MCF 10A (cell line): ENCODE measurements around the gene DNTTIP2. TPM values are rescaled to one million over a fixed set of nuclear protein-coding genes. Genes with fewer than 3 reads are reported as not detected.
A peak's percentile ranks its signal among the peaks of the same experiment; 100 is the strongest.
"Not testable (repeated sequence)": the region's sequence is repeated elsewhere in the genome, so short reads cannot be mapped to it uniquely, and the experiment has no call there.

Experiments
- BruUV-seq: library from RNA; stranded (reverse); fragments of 400-500 nt; replicated peaks from 2 replicates; lab custom pipeline; 2021; lab: Mats Ljungman, UMichigan
- CTCF ChIA-PET: fragments of 300-600 bp; sonication (Branson Sonifier 250); formaldehyde crosslinking; extraction: SDS; loops from one replicate; lab custom pipeline; 2021; ENCODE audit warnings: antibody characterized with exemption, inconsistent platforms; lab: Yijun Ruan, JAX
- POLR2A ChIA-PET: fragments of 300-600, 350-650 bp; sonication (Branson Sonifier 250); formaldehyde crosslinking; extraction: SDS; loops from one replicate; lab custom pipeline; 2020; ENCODE audit warnings: antibody characterized with exemption, inconsistent platforms; lab: Yijun Ruan, JAX
- DNase-seq: peaks from one replicate; pipeline ENCODE4 v3.0.0-alpha.2; 2018; ENCODE audit not compliant: unreplicated experiment
- H3K27ac Mint-ChIP-seq: one replicate; pipeline ENCODE4 v1.8.0; 2022; ENCODE audit warnings: mild to moderate bottlenecking, low read depth, mixed read lengths; ENCODE audit not compliant: unreplicated experiment
- H3K27me3 Mint-ChIP-seq: one replicate; pipeline ENCODE4 v1.8.0; 2022; ENCODE audit warnings: mixed read lengths; ENCODE audit not compliant: insufficient read depth, unreplicated experiment
- H3K36me3 Mint-ChIP-seq: one replicate; pipeline ENCODE4 v1.8.0; 2022; ENCODE audit warnings: mild to moderate bottlenecking, moderate library complexity, mixed read lengths; ENCODE audit not compliant: insufficient read depth, unreplicated experiment
- H3K4me1 Mint-ChIP-seq: one replicate; pipeline ENCODE4 v1.8.0; 2022; ENCODE audit warnings: mixed read lengths; ENCODE audit not compliant: insufficient read depth, unreplicated experiment
- H3K4me3 Mint-ChIP-seq: one replicate; pipeline ENCODE4 v1.8.0; 2022; ENCODE audit warnings: mild to moderate bottlenecking, moderate library complexity, mixed read lengths; ENCODE audit not compliant: unreplicated experiment
- H3K9me3 Mint-ChIP-seq: one replicate; pipeline ENCODE4 v1.8.0; 2022; ENCODE audit warnings: mixed read lengths; ENCODE audit not compliant: unreplicated experiment
- intact Hi-C: fragments of 100-400 bp; cut with micrococcal nuclease; formaldehyde crosslinking; loops from 2 replicates; pipeline ENCODE4 v1.14.1; 2022
- total RNA-seq: library from RNA; stranded (reverse); gene quantifications from 2 replicates; pipeline ENCODE4 v1.2.3, GENCODE V29; 2022
- TF ChIP-seq, protein P1 (sequence below): fragments of 200-600 bp; IDR thresholded peaks from one replicate; pipeline ENCODE4 v1.8.0; 2022; ENCODE audit warnings: antibody characterized with exemption, mild to moderate bottlenecking; ENCODE audit not compliant: unreplicated experiment

Gene DNTTIP2
- total RNA-seq, 1 experiment from 2014 or later: 96.5 TPM

DNA sequence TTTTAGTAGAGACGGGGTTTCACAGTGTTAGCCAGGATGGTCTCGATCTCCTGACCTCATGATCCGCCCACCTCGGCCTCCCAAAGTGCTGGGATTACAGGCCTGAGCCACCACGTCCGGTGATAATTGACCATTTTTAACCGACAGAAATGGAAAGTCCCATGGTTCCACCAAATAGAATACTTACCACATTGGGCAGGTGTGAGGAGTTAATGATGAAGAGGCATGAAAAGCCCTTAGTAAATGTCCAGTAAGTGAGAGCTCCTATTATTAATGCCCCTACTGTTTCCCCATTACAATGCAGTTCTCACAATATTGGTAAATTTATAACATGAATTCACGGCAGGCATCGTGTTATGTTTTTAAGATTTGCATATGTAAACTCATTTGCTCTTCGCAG lies 38.3 kb upstream of the DNTTIP2 start:
- H3K4me3 Mint-ChIP-seq: no peak overlapping the region
- no peaks in the 10 kb centered on the region for H3K36me3 Mint-ChIP-seq
- ChIA-PET CTCF (no interaction called here), POLR2A (no interaction called here)
- H3K27me3 Mint-ChIP-seq: peaks cover 25% of the 10 kb centered on the region
- H3K9me3 Mint-ChIP-seq: peaks cover 3% of the 10 kb centered on the region
- intact Hi-C loops: no loop called here
- TF ChIP-seq, protein P1, sequence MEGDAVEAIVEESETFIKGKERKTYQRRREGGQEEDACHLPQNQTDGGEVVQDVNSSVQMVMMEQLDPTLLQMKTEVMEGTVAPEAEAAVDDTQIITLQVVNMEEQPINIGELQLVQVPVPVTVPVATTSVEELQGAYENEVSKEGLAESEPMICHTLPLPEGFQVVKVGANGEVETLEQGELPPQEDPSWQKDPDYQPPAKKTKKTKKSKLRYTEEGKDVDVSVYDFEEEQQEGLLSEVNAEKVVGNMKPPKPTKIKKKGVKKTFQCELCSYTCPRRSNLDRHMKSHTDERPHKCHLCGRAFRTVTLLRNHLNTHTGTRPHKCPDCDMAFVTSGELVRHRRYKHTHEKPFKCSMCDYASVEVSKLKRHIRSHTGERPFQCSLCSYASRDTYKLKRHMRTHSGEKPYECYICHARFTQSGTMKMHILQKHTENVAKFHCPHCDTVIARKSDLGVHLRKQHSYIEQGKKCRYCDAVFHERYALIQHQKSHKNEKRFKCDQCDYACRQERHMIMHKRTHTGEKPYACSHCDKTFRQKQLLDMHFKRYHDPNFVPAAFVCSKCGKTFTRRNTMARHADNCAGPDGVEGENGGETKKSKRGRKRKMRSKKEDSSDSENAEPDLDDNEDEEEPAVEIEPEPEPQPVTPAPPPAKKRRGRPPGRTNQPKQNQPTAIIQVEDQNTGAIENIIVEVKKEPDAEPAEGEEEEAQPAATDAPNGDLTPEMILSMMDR: no peak
- BruUV-seq: no TSS peak
- no peaks in the 10 kb centered on the region for H3K4me1 Mint-ChIP-seq
- no peak for DNase-seq
- no peak overlapping the region for H3K27ac Mint-ChIP-seq

DNA sequence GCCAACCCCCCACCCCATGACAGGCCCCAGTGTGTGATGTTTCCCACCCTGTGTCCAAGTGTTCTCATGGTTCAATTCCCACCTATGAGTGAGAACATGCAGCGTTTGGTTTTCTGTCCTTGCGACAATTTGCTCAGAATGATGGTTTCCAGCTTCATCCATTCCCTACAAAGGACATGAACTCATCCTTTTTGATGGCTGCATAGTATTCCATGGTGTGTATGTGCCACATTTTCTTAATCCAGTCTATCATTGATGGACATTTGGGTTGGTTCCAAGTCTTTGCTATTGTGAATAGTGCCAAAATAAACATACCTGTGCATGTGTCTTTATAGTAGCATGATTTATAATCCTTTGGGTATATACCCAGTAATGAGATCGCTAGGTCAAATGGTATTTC lies 31.9 kb upstream of the DNTTIP2 start:
- H3K27me3 Mint-ChIP-seq: peaks cover 27% of the 10 kb centered on the region
- H3K9me3 Mint-ChIP-seq, DNase-seq, H3K36me3 Mint-ChIP-seq, intact Hi-C loops, BruUV-seq, H3K4me3 Mint-ChIP-seq, H3K27ac Mint-ChIP-seq: not testable (repeated sequence)
- H3K4me1 Mint-ChIP-seq: peaks cover 16% of the 10 kb centered on the region
- ChIA-PET CTCF (interaction anchor here (0.7 to 1.9 kb wide), 6 partner anchors 25 to 424 kb away, joined by 3 to 9 read pairs (median 4); no protein-coding TSS in a partner anchor), POLR2A (interaction anchor here (2.0 kb wide), 1 partner anchor 32 kb away, joined by 30 read pairs; the partner anchor contains the start of gene DNTTIP2)

DNA sequence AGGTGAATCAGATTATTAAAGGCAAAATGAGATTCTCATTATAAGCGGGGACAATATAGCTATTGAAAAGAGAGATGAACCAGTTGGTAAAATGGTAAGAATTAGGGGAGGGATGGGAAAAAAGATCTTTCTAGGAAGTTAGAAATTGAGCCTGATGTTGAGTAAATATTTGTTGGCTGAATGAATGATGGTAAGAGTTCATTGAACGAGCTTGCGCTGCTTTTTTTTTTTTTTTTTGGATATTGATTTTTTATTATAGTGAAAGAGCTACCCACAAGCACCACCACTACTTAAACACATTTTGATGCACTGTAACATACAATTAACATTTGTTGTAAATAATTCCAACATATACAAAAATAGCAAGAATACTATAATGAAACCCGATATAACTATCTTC lies 31.3 kb upstream of the DNTTIP2 start:
- Mint-ChIP-seq H3K36me3 (no peaks in the 10 kb centered on the region), H3K9me3 (peaks cover 7% of the 10 kb centered on the region), H3K27me3 (peaks cover 27% of the 10 kb centered on the region), H3K27ac (no peak overlapping the region), H3K4me3 (no peak overlapping the region), H3K4me1 (peaks cover 16% of the 10 kb centered on the region)
- CTCF ChIA-PET: interaction anchor here (0.5 to 1.9 kb wide), 28 partner anchors 9 to 579 kb away, joined by 3 to 20 read pairs (median 4); no protein-coding TSS in a partner anchor
- DNase-seq: no peak
- intact Hi-C loops: no loop called here
- POLR2A ChIA-PET: interaction anchor here (0.6 to 2.0 kb wide), 4 partner anchors 25 to 64 kb away, joined by 3 to 30 read pairs (median 7); partner anchors contain the start of gene DNTTIP2
- TF ChIP-seq, protein P1: no peak
- BruUV-seq: no TSS peak

DNA sequence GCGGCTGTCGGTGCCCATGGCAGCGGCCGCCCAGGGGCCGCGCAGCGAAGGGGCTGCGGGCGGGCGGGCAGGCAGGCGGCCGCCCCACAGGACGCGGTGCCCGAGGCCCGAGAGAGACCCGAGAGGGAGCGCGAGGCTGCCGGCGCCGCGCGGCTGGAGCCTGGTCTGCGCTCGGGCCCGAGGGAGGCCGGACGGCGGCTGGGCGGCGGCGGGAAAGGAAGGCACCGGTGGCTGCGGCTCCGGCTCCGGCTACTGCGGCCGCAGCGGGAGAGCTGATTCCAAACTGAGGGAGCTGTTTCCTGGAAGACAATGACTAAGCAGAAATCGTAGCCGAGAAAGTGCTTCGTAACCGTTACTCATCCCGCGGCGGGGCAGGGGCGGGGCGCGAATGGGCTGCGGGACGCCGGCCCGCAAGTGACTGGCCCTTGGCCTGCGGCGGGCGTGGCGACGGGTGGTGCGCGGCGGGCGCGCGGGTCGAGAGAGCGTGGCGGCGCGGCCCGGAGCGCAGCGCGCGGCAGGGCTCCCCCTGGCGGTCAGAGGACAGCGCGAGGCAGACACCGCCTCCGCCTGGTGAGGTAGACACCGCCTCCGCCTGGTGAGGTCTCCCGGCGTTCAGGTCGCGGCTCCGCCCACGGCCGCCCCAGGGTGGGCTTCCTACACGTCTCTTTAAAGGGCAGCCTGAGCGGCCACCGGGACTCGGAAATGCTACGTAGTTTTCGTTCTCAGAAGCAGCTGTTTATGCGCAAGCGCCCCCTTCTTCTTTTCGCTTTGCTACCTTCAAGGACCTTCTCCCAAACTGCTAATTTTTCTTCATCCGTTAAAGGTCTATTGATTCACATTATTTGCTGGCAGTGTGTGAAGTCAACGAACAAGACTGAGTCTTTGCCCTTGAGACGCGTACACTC lies 30.4 kb upstream of the DNTTIP2 start, which contains the start of gene GCLM:
TSS of gene GCLM (minus strand) at position 285 of the 905 bp plus-strand sequence. CDS start at position 18, 267 bp downstream.
- intact Hi-C loops: no loop called here

More for the DNA sequence above, 30.4 kb upstream of the DNTTIP2 start, which contains the start of gene GCLM:
- DNase-seq: peak; percentile 95
- Mint-ChIP-seq H3K27ac (peak within 1 kb of the TSS; percentile 17), H3K36me3 (no peaks in the 10 kb centered on the region), H3K27me3 (peaks cover 23% of the 10 kb centered on the region), H3K4me1 (peaks cover 16% of the 10 kb centered on the region), H3K9me3 (peaks cover 7% of the 10 kb centered on the region), H3K4me3 (peak within 1 kb of the TSS; percentile 81)
- CTCF ChIA-PET: interaction anchor here (0.5 to 1.9 kb wide), 34 partner anchors 9 to 770 kb away, joined by 3 to 20 read pairs (median 4); no protein-coding TSS in a partner anchor
- TF ChIP-seq, protein P1: peak; percentile 89
- no TSS peak for BruUV-seq
- POLR2A ChIA-PET: interaction anchor here (0.6 to 2.0 kb wide), 9 partner anchors 9 to 463 kb away, joined by 3 to 30 read pairs (median 3); partner anchors contain the start of gene DNTTIP2
